IPS-NIHi11 (cell line): ENCODE data around the gene NRCAM.

Source experiments
- DNase-seq: peaks from one replicate; pipeline ENCODE4 v3.0.0; 2012; ENCODE audit warnings: mixed read lengths, low spot score

Gene NRCAM

DNA sequence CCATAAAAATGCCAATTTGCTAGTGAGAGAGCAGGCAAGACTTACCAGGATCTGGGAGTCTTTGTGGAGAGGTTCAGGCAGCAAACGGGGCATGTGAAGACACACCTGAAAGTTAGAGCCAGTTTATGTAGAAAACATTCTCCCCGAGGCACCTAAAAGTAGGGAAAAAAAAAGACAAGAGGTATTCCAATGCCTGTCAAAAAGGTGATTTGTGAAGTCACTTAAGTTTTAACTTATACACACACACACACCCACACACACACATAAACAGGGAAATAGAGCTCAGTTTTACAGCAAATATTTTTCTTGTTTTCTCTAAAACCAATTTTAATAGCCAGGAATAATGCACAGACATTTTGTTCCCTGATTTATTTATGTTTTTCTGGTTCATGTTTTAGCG is 326.0 kb downstream of the NRCAM start, which contains the start of gene LAMB4:
Gene LAMB4 (minus strand): TSS at position 101 of the 400 bp plus-strand sequence. CDS start 7,197 bp downstream, outside the sequence.
- DNase-seq: no peak

DNA sequence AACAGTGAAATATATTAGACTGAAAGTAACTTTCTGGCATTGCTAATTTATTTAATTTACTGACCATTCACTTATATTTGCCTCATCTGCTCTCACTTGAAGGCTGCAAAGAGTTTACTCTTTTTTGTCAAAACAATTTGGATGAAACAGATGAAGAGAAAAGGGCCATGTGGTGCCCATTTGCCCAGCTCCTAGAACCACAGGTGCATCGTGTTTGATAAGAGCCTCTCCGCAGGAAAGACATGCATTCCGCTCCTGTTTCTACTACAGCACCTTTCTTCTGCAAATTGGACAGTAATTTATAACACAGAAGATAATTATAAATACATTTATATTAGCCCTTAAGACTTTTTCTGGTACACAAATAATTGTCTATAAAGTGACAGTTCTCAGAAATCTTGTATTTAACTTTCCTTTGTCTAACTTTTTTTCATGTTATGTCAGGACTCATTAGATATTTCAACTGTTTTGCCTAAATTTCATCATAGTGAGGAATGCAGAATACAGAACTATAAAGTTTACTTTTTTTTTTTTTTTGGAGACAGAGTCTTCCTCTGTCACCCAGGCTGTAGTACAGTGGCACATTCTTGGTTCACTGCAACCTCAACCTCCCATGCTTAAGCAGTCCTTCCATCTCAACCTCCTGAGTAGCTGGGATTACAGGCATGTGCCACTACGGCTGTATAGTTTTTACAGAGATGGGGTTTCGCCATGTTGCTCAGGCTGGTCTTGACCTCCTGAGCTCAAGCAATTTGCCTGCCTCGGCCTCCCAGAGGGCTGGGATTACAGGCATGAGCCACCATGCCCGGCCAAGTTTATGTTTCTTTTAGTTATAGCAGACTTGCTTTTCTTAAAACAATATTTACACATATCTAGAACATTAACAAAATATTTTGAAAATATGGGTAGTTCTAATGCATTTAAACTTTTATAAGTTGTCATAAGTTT is 326.9 kb downstream of the NRCAM start:
- DNase-seq: no peak

DNA sequence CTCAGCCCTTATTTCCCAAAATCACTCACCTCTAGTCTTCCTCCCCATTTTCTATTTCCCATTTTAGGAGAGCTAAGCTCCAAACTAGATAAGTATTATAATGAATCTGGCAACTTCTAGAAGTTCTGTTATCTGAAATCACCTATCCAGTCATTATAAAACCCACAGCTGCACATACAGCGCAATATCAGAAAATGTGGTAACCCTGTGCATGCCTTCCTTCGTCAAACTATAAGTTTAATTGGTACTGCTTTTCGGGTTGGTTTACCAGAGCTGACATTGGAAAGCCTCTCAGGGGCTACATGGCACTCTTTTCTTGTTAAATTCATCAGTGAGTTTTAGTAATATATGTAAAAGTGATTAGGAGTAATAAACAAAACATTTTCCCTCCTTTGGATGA is 327.7 kb downstream of the NRCAM start:
- DNase-seq: no peak

DNA sequence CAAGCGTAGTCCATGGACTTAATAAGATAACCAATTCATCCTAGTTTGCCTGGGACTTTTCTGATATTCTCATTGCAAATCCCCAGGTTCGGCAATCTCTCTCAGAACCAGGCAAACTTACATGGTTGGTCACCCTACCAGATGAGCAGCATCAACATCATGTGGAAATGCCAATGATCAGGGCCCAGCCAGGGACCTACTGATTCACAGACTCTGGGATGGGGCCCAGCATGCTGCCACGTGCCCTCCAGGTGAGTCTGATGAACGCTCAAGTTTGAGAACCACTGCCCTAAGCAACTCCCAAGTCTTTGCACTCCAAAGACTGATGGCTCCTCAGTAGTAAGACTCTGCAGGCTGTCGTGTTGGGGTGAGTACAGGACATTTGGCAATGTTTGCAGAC is 328.8 kb downstream of the NRCAM start:
- no peak for DNase-seq

GRCh38 chr7:108124820-108125219 is 331.4 kb downstream of the NRCAM start:
- no peak for DNase-seq

GRCh38 chr7:108122181-108122580 is 334.1 kb downstream of the NRCAM start:
- DNase-seq: no peak

DNA sequence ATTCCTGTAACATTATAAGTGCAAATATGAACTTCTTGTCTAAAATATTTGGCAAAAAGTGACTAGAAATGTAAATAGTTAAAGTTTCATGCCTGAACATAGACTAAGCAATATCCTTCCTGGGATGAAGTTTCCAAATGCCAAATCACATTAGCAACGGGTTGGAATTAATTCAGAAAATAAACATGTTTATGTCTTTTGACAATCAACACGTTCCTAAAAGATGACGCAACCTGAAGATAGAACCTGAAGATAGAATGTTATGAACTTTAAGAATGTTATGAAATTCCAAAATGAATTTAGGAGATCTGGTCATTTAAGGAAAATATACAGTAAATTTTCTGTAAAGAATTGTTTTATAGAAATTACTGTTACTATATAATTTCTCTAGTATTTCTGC is 335.3 kb downstream of the NRCAM start:
- DNase-seq: no peak

DNA sequence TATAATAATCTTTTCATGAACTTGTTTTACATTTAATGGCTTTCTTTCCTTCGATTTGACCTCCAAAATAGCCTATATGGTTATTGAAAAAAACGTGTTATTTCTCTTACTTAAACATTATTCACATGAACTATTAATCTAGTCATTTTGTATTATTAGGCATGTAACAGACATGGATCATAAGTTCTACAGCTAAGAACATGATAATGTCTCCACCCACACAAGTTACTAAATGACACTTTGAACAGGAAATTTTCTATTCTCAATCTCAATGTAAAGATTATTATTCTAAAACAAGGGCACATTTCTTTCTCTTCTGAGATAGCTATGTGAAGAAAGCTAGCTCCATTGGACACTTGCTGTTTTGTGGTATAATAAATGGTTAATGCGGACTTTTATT is 336.0 kb downstream of the NRCAM start:
- DNase-seq: no peak

DNA sequence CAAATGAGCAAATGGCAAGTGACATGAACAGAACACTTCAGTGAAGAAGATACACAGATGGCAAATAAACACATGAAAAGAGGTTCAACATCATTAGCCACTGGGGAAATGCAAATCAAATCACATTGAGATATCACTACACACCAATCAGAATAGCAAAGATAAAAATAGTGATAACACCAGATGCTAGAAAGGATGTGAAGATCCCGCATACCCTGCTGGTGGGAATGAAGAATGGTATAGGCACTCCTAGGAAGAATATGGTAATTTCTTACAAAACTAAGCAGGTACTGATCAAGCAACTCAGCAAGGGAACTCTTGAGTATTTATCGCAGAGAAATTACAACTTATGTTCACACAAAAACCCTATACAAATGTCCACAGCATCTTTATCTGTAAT is 337.3 kb downstream of the NRCAM start:
- no peak for DNase-seq

DNA sequence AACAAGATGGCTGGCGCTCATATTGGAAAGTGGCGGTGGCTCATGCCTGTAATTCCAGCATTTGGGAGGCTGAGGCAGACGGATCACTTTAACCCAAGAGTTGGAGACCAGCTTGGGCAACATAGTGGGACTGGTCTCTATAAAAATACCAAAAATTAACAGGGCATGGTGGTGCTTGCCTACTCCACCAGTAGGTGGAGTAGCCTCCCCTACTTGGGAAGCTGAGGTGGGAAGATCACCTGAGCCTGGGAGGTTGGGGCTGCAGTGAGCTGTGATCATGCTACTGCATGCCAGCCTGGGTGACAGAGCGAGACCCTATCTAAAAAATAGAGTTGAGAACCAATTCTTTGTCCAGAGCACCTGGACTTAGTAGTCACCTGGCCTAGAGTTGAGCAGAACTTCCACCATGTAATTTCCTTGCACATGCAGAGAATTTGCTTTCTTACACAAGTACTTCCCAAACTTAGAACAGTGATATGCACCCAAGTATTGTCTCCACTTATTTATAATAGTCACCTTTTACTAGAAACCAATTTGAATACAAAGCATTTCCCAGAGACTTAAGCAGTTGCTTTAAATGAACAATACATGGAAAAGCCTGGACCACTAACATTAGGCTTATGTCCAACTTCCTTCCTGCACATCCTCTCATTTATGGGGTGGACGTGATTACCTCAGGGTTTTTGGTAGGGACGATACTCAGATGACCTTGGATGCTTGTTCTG is 342.0 kb downstream of the NRCAM start:
- peak; percentile 30 for DNase-seq

DNA sequence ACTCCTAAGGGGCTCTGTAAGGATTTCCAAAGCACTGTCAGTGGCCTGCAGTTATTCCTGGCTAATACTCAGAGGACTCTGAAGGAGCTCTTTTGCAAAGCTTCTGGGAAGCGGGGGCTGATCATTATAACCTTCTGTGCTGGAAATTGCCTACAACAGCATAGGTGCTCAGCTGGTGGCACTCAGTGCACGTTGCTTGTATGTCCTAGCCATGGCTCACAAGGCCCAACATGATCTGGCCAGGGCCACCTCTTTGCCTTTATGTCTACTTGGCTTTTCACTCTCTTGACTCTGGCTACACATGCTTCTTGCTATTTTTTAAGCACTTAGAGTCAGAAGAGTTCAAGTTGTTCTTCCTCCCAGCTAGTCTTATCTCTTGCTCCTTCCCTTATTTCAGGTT is 343.6 kb downstream of the NRCAM start:
- DNase-seq: no peak

GRCh38 chr7:108109221-108109908 is 346.9 kb downstream of the NRCAM start:
- peak; percentile 33 for DNase-seq

GRCh38 chr7:108108131-108108530 is 348.1 kb downstream of the NRCAM start:
- no peak for DNase-seq

- no peak for DNase-seq
Measured at GRCh38 chr7:108104324-108104723, 351.9 kb downstream of the NRCAM start.

DNA sequence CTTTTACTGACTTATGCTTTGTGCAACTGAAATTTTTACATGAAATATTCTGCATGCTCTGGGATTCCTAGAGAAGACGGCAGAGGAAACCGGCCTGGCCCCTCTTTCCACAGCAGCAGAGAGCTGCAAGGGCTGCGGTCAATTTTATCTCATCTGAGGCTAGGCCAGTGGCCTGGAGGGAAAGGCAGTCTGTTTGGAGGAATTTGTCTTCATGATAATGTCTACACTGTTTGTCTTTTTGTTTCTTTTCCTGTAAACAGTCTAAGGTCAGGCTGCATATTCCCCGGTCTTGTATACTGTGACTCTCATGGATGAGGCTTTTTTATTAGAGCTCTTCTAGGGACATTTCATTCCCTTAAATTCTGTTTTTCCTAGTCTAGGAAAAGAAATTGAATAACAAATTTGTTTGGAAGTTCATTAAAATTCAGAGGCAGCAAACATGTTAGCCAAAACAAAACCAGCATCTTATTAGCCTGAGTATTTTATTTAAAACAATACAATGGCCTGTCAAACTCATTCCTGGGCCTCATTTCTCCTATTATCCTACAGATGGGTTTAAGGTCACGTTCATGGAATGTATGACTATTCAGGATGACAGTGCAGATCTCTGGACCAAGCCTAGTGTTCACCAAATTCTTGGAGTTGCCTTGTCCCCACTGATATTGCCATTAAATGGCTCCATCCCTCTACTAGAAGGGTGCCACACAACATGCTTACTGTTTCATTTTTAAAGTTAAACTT is 352.5 kb downstream of the NRCAM start:
- DNase-seq: no peak

DNA sequence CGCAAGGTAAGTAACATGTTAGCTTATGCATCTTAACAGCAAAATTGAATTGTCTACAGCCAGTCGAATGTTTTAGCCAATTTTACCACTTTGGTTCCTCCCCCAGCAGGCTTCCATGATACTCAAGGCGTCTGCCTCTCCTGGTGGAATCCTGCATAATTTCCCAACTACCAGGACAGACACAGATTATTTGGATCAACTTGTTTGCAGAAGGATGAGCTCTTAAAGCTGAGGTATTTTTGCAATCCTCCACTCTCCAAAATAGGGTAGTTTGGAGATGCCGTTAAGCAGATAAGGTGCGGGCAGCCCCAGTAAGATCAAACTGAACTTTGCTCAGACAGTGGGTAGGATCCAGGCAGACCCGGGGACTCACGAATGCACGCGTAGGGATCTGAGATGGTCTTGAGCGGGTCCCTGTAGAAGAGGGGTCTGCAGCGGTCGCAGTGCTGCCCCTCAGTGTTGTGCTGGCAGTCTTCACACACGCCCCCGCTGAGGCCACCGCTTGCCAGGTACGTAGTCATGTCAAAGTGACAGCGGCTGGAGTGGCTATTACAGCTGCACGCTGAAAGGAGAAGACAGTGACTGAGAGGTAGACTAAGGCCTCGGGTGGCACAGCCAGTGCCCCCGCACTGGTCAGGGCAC is 353.4 kb downstream of the NRCAM start:
- DNase-seq: no peak

DNA sequence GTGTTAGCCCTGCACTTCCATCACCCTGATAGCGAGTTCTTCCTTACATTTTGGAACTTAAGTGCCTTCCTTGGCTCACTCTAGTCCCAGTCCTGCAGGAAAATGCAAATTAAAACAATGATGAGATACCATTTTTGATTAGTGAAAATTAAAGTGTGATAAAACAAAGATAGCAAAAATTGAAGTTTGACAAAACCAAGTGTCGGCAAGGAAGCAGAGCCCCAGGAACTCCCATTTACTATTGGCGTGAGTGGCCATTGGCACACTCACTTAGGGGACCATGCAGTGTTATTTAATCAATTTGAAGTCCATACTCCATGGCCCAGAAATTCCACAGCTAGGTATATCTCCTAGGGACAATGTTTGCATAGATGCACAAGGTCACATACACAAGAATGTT is 354.5 kb downstream of the NRCAM start:
- DNase-seq: no peak

GRCh38 chr7:108099713-108100112 is 356.5 kb downstream of the NRCAM start:
- DNase-seq: no peak

GRCh38 chr7:108097703-108098102 is 358.5 kb downstream of the NRCAM start:
- peak; percentile 25 for DNase-seq
